GM12865 (cell line): ENCODE data around the gene ESM1.

ENCODE experiments used
- DNase-seq: peaks from one replicate; pipeline ENCODE4 v3.0.0; 2010; ENCODE audit warnings: low read depth
- H3K4me3 ChIP-seq: 2 replicates; pipeline ENCODE4 v1.5.1; 2011; ENCODE audit warnings: mild to moderate bottlenecking, low read depth, low read length, control low read depth
- TF ChIP-seq, protein P1 (sequence below): IDR thresholded peaks from 2 replicates; pipeline ENCODE4 v1.5.1; 2011; ENCODE audit warnings: low read length, control low read depth, low read depth, inconsistent platforms; ENCODE audit not compliant: insufficient read depth; ENCODE audit errors: missing control alignments

ESM1 gene, protein sequence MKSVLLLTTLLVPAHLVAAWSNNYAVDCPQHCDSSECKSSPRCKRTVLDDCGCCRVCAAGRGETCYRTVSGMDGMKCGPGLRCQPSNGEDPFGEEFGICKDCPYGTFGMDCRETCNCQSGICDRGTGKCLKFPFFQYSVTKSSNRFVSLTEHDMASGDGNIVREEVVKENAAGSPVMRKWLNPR

DNA sequence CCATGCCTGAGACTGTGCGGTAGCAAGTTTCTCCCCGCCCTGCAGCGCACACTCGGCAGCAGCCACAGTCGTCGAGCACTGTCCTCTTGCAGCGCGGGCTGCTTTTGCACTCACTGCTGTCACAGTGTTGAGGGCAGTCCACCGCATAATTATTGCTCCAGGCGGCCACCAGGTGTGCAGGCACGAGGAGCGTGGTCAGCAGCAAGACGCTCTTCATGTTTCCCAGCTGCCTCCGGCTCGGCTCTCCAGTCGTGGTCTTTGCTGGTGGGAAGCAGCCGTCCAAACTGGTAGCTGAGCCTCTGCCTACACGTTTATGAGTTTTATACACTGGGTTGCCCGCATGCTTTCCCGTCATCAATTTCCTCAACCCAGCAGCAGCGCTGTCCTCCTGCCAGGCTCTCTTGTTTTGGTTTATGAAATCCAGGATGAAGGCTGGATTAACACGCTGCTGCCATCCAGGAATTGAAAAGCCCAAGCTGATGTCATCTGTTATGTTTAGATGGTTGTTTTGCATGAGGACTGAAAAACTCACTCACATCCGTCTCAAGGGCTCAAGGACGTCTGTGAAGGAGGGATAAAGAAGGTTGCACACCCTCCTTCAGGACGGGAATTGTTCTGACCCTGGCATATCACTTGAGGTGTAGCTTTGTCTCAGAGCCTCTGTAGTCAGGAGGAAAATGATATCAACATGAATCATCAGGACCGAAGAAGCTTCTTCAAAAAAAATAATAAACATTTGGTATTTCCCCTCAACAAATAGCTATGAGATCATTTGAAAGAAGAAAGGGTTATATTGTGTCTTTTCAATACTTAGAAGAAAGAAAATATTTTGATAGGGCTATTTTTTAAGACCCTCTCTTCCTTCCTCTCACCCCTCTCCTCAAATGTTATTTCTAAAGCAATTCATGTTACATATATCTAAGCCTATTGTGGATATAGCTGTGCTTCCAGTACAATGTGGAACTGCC, at the start of gene ESM1:
TSS of gene ESM1 (minus strand) at position 293 of the 968 bp plus-strand sequence. CDS start at position 217, 76 bp downstream.
- H3K4me3 ChIP-seq: no peak within 1 kb of the TSS
- TF ChIP-seq, protein P1, sequence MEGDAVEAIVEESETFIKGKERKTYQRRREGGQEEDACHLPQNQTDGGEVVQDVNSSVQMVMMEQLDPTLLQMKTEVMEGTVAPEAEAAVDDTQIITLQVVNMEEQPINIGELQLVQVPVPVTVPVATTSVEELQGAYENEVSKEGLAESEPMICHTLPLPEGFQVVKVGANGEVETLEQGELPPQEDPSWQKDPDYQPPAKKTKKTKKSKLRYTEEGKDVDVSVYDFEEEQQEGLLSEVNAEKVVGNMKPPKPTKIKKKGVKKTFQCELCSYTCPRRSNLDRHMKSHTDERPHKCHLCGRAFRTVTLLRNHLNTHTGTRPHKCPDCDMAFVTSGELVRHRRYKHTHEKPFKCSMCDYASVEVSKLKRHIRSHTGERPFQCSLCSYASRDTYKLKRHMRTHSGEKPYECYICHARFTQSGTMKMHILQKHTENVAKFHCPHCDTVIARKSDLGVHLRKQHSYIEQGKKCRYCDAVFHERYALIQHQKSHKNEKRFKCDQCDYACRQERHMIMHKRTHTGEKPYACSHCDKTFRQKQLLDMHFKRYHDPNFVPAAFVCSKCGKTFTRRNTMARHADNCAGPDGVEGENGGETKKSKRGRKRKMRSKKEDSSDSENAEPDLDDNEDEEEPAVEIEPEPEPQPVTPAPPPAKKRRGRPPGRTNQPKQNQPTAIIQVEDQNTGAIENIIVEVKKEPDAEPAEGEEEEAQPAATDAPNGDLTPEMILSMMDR: no peak
- DNase-seq: no peak

DNA sequence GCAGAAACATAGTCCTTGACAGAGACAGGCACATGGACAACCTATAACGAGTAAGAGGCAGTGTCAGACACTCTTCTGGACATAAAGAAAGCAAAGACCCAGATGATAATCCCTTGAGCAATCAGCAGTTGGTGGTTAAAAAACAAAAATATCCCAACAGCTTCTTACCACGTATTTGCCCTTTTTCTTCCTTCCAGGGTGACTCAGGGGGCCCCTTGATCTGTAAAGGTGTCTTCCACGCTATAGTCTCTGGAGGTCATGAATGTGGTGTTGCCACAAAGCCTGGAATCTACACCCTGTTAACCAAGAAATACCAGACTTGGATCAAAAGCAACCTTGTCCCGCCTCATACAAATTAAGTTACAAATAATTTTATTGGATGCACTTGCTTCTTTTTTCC, 48.2 kb upstream of the ESM1 start:
- DNase-seq: no peak
- TF ChIP-seq, protein P1: no peak
- no peak overlapping the region for H3K4me3 ChIP-seq

DNA sequence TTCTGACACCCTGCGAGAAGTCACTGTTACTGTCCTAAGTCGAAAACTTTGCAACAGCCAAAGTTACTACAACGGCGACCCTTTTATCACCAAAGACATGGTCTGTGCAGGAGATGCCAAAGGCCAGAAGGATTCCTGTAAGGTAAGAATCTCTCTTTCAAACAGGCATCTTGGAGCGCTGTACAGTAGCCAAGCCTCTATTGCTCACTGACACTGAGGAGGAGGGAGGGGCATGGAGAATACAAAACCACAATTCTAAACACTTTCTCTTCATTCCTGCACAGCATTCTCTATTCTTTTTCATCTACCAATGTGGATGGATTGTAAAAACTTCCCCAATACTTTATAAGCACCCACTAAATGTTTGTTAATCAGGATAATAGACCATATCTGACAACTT, 46.1 kb upstream of the ESM1 start:
- TF ChIP-seq, protein P1: no peak
- no peak overlapping the region for H3K4me3 ChIP-seq
- no peak for DNase-seq

DNA sequence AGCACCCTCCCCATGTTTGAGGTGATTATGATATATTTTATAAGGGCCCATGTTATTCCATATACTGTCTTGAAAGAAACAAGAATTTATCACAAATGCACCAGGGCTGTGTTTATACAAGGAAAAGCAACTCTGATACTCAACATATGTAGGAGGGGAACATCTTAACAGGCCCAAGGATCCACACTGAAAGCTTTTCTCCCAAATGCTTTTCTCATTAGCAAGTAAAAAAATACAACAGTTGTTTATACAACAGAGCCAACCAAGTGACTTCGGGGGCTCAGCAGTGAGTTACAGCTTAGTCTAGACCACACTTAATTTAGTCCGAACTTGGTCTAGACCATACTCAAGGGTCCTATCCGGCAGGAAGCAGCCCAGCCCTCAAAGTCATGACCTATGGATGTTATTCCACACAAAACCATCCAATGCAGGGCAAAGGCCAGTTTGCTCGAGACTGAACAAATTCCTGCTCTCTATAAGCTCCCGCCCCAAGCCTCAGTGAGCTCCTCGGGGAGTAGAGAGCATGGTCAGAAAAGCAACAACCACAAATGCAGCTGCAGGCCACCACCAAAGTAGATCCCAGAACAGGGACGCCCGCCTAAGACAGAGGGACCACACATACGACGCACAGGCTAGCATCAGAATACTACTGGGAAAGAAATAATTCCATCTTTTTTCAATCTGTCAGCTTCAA, 45.4 kb upstream of the ESM1 start:
- H3K4me3 ChIP-seq: no peak overlapping the region
- DNase-seq: no peak
- TF ChIP-seq, protein P1: no peak

DNA sequence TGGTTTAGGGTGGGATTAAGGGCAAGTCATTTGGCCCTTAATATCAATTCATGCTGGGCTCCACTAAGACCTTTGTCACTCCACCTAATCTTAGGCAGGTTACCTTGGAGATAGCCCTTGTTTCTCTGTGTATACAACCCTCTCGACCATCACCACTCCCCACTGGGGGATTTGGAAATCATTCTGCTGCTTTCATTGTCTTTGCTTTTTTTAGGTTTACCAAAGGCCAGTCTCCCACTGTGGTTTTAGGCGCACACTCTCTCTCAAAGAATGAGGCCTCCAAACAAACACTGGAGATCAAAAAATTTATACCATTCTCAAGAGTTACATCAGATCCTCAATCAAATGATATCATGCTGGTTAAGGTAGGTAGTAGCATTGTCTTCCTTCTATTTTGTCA, 44.8 kb upstream of the ESM1 start:
- no peak overlapping the region for H3K4me3 ChIP-seq
- TF ChIP-seq, protein P1: no peak
- no peak for DNase-seq

DNA sequence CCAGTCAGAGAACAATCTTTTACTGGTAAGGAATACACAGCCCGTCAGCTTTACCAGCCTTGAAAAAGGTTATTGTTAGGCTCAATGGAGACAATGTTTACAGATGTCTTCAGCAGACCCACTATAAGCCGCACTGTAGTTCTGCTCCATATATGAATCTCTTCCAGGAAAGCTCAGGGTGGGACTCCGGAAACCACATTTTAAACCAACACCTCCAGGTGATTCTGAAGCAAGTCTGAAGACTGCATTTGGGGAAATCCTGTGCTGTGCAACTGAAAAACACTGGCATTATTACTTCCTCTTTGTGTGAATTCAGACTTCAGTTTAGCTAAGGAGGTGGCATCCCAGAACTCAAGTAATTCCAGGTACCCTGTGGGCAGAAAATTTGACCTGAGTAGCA, 42.2 kb upstream of the ESM1 start:
- TF ChIP-seq, protein P1: no peak
- H3K4me3 ChIP-seq: no peak overlapping the region
- DNase-seq: peak; percentile 8
